Superior temporal gyrus (tissue), 1 donor: ENCODE results near the gene NVL.
A peak's percentile ranks its signal among the peaks of the same experiment; 100 is the strongest.
"Not testable (repeated sequence)": the region's sequence is repeated elsewhere in the genome, so short reads cannot be mapped to it uniquely, and the experiment has no call there.

Experiments
- DNase-seq: peaks from one replicate; pipeline ENCODE4 v3.0.0-alpha.2; 2016; ENCODE audit errors: extremely low spot score

The NVL gene

DNA sequence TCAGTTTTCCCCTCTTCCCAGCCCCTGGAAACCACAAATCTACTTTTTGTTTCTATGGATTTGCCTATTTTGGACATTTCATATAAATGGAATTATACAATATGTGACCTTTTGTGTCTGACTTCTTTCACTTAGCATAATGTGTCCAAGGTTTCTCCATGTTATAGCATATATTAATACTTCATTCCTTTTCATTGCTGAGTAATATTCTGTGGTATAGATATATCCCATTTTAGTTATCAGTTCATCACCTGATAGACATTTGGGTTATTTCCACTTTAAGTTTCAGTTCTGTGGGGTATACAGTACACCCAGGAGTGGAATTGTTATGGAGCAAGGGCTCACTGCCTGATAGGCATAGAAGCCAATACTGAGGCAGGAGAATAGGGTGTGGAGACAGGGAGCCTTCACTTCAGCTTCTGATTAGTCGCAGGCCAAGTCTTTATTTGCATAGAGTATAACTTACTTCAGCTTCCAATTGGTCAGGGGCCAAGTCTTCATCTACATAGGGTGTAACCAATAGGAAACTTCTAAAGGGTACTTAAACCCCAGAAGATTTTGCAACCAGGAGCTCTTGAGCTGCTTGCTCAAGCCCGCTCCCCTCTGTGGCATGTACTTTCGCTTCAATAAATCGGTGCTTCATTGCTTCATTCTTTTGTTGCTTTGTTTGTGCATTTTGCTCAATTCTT, 8.3 kb upstream of the NVL start:
- no peak for DNase-seq

DNA sequence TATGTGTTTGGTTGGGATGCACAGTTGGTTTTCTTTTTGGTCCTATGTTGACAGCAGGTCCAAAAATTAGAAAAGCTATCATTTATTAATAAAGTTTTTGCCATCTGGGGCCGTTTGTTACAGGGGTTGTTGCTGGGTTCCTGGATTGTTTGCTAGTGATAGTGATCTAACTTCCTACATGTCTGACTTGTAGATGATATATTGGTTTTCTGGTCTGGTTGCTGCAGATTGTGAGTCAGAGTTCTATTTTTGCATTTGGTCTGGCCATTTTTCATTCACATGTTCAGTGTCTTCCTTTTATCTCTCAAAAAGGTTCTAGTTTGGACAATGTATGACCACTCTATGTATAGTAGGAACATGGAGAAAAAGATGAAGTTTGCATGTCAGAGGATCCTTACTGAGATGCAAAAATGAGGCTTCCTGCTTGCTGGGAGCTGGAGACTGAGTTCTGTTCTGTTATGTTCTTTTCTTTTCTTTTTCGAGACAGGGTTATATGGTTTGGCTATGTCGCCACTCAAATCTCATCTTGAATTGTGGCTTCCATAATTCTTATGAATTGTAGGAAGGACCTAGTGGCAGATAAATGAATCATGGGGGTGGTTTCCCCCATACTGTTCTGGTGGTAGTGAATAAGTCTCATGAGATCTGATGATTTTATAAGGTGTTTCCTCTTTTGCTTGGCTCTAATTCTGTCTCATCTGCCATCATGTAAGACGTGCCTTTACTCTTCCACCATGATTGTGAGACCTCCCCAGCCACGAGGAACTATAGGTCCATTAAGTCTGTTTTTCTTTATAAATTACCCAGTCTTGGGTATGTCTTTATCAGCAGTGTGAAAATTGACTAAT, 4.2 kb upstream of the NVL start:
- DNase-seq: no peak

DNA sequence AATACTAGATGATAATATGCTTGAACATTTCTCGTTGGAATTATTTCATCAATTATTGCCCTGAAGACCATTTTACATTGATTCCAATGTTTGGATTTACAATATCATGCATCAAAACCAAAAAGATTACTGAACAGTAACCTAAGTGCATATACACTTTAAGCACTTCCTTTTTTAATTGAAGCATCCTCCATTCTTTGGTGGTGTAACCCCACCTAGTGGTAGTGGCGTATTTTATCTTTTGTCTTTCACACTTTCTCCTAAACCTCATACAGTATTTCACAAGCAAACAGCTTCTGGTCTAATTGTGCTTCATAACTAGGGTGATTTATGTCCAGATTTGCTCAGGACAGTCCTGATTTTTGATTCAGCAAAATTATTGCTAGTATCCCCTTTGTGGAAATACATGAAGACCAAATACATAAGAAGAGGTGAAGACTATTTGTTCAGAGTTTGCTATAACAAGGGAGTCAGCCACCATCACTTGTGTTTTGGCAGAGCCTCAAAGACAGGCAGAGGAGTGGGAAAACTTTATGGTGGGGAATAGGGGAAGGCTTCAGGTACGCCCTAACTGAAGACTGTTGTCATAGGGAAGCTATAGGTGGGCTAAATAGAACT, 3.4 kb upstream of the NVL start:
- peak; percentile 89 for DNase-seq

DNA sequence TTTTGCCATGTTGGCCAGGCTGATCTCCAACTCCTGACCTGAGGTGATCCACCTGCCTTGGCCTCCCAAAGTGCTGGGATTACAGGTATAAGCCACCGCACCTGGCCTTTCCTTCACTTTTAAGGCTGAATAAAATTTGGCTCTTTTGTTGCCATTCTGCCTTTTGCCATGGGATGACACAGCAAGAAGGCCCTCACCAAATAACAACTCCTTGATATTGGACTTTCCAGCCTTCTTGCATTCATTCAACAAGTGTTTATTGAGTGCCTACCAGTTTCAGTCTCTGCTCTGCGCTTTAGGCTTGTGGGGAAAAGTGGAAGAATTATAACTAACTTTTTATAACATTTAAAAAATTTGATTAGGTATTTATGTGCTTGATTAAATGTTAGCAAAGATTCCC, 1.9 kb upstream of the NVL start:
- DNase-seq: no peak

DNA sequence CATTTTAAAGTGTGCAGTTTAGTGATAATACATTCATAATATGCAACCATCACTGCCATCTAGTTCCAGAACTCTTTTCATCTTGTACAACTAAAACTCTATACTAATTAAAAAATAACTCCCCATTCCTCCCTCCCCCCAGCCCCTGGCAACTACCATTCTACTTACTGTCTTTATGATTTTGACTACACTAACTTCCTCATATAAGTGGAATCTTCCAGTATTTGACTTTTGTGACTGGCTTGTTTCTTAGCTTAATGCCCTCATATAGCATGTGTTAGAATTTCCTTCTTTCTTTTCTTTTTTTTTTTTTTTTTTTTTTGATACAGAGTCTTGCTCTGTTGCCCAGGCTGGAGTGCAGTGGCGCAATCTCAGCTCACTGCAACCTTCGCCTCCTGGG, 1.4 kb upstream of the NVL start:
- no peak for DNase-seq

DNA sequence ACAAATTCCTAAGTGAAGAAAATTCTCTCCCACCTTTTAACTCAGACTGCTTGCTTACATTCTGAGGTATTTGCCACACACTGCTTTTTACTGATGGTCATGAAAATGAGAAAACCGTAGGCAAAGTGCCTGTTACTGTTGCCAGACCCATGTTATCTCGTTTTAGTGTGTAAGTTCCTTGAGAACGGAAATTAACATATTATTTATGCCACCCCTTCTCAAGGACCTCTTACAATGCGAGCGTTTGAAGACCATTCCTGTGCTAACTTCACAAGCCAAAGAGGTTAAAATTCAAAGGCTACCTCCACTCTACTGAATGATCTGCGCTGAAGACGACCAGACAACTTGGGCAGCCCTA, 509 bp downstream of the NVL start:
- no peak for DNase-seq

DNA sequence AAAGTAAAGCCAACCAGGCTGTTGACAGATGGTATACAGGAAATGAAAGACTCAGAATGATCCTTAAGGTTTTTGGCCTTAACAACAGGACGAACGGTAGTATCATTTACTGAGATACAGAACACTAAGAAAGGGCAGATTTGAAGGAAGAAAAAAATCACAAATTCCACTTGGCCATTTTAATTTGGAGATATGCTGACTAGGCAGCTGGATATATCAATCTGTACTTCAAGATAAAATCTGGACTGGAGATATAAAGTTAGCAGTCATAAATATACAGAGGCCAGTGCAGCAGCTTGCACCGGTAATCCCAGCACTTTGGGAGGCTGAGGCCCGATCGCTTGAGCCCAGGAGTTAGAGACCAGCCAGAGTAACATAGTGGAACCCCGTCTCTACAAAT, 1.3 kb downstream of the NVL start:
- no peak for DNase-seq

DNA sequence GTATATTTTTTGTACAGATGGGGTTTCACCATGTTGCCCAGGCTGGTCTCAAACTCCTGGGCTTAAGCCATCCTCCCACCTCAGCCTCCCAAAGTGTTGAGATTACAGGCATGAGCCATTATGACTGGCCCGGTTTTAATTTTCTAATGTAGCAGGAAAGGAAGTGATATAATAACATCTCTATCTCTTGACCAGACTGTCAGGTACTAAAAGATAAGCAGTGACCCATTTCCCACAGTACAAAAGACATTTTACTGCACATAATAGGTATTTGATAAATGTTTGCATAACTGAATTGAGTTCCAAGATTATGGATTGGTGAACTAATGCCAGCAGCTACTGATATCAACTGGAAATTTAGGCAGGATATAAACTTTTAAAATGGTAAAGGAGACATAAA, 4.0 kb downstream of the NVL start:
- DNase-seq: no peak

DNA sequence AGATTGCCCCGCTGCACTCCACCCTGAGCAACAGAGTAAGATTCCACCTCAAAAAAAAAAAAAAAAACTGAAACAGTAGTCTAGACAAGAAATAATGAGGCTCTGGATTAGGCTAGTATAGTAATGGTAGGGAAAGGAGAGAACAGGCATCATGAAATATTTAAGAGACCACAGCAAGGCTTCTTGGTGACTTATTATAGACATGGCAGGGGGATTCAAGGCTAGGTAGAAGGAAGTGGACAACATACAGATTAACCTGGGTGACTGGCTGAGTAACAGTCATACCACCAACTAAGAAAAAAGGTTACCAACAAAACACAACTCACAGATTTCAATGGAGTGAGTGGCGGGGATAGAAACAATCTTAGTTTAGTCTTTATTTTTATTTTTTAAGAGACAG, 8.3 kb downstream of the NVL start:
- no peak for DNase-seq

DNA sequence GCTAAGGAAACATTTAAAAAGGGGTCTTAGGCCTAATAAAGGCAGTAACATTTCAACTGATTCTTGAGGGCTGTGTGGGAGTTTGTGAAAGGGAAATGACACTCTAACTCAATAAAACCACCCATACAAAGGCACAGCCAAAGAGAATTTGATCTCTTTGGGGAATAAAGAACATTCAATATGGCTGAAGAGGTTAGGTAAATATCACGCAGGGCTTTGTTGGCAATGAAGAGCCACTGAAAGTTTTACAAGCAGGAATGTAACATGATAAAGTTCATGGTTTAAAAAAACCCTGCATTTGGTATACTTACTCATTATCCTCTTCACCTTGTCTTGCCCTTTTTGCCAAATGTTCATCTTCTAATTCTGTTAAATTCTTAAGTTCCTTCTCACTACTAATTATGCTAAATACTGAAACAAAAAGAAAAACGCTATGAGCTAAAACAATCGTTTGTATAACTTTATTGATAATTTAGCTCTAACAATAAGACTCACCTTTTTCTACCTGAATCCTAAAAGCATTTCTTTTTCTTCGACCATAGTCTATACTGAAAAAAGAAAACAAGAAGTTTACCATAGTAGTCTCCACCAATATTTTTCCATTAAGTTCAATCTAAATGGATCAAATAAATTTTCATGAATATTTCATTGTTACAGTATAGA, 12.5 kb downstream of the NVL start:
- no peak for DNase-seq

DNA sequence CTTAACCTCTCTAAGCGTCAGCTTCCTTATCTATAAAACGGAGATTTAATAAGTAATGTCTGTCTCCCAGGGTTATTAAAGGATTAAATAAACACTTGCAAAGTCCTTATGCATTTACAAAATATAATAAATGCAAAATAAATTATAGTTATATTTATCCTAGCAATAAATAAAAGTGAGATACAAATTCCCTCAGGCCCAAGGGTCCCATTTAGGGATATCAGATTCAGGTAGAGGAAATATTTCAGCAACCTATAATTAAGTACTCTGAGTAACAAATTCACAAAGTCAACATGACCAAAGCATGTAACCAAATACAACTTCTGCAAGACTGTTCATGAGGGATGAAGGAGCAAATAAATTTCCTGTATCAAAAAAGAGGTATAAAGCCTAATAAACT, 17.9 kb downstream of the NVL start:
- DNase-seq: no peak

DNA sequence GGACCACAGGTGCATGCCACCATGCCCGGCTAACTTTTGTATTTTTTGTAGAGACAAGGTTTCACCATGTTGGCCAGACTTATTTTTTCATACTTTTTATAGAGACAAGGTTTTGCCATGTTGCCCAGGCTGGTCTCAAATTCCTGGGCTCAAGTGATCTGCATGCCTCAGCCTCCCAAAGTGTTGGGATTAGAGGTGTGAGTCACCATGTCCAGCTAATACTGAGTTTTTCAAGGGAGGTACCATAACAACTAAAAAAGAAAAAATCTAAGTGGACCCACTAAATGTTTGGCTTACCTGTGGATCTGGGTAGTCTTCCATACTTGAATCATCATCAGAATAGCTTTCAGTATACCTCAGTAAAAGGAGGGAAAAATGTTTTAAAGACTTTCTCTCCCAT, 18.5 kb downstream of the NVL start:
- DNase-seq: not testable (repeated sequence)

DNA sequence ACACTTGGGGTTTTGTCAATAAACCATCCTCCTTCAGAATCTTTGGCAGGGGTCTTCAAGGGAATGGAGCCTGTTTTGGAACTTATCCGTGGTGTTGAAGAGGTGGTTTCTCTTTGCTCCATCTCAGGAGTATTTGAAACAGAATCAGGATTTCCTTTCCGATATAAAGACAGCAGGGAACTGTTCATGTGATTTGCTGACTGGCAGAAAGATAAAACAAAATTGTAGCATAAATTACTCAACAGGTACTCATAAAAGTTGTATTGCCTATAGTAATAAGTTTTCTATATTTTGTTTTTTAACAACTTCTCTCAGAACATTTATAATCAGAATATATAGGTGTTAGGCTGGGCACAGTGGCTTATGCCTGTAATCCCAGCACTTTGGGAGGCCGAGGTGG, 21.9 kb downstream of the NVL start:
- no peak for DNase-seq

DNA sequence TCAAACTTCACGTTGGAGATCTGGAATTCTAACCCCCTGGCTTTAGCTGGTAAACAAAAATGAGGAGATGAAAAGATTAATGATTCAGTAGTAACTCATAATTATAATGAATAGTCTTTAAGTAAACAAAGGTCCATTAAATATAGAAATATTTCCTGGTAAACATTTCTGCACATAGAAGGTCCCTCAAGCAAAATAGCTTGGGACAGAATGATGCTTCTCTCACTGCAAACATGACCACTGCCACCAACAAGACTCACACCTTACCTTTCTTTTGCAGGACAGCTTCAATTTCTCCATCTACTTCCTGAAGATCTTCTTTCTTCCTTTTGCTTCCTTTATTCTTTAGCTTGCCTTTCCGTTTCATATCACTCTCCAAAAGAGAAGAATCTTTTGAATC, 25.2 kb downstream of the NVL start:
- no peak for DNase-seq

DNA sequence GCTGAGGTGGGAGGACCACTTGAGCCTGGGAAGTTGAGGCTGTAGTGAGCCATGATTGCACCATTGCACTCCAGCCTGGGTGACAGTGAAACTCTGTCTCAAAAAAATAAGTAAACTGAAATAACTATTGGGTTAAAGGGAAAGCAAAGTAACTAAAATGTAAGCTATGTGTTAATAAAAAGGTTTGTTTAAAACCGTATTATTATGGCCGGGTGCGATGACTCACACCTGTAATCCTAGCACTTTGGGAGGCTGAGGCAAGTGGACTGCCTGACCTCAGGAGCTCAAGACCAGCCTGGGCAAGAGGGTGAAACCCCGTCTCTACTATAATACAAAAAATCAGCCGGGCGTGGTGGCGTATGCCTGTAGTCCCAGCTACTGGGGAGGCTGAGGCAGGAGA, 27.0 kb downstream of the NVL start:
- no peak for DNase-seq

DNA sequence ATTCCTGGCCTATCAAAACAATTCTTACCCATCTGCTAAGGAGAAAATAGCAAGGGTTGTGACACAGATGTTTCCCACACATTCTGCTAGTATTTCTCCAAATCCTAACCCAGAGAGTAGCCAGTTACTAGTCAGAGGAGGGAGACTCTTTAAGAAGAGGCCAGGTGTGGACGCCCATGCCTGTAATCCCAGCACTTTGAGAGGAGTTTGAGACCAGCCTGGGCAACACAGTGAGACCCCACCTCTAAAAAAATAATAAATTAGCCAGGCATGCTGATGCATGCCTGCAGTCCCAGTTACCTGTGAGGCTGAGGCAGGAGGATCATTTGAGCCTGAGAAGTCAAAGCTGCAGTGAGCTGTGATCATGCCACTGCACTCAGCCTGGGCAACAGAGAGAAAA, 28.6 kb downstream of the NVL start:
- DNase-seq: no peak

DNA sequence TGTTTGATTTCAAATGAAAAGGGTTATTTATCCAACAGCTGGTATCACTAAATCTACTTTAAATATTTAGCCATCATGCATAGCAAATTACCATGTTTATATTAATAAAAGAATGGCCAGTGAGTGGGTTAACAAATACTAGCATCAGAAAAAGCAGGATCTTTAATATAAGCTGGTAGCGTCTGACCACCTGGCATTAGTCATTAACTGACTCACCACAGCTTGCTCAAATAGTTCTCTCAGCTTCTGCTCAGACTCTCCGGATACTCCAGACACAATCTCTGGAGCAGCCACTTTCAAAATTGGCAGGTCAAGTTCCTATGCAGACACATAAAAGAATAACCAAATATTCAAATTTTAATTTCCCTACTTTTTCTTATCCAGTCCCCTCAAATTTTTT, 29.6 kb downstream of the NVL start:
- no peak for DNase-seq

DNA sequence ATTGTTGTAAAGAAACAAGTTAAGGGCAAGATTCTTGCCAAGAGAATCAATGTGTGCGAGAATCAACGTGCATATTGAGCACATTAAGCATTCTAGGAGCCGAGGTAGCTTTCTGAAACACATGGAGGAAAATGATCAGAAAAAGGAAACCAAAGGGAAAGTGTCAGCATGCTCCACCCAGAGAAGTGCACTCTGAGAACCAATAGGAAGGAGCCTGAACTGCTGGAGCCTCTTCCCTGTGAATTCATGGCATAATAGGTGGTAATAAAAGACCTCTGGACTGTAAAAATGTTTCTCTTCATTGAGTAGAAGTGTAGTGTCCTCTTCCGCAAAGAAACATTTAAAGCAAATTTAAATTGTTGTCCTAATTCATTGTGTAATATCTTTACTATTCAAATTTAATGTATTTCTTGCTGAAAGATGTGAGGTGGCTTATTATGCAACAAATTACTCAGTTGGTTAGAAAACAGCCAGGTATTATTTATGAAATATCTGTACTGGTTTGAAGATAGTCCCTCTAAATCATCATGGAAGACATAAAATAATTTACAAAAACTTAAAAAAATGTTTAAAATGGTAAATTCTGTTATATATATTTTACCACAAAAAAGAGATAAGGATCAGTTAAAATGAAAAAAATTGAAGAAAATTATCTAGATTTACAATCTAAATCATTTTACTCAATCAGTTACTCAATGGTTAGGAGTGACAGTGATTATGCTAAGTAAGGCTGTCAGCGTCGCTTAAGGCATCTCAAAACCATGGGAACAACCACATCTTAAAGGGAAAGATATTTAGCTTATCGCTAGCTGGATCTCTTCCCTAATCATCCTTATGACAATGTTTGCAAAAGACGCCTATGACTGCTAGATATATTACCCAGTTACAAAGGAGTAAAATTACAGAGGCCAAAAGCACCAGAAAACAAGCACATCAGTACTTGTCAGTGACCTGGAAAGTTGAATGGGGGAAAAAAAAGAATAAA, 31.3 kb downstream of the NVL start:
- DNase-seq: no peak

DNA sequence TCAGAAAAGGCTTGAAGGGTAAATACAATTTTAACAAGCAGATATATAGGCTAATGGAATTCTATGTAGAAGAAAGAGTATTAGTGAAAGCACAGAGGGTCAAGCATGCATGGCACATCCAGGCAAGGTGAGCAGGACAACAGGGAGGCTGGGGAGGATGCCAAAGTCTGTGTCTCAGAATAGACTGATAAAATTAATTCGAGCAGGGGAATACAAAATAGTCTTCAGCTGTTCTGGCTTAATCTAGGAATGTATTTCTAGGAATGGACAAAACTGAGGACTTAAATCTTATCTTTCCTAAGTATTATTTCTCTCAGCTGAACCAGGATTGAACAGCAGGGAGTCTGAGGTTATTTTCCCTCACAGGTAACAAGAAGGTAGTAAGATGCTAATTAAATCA, 35.2 kb downstream of the NVL start:
- DNase-seq: no peak

DNA sequence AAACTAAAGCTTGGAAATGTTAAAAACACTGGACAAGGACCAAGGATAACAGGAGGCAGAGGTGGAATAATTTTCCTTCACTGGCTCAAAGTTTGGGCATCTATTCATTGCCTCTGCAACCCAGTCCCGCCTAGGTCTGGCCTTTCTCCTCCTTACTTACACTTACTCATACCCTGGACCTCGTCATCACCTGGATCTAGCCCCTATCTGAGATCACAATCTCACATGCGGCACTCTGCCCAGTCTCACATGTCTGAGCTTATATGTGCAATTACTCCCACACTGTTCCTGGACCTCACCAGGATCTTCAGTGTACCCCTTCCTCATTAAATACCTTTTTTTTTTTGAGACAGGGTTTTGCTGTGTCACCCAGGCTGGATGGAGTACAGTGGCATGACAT, 37.6 kb downstream of the NVL start:
- DNase-seq: no peak

DNA sequence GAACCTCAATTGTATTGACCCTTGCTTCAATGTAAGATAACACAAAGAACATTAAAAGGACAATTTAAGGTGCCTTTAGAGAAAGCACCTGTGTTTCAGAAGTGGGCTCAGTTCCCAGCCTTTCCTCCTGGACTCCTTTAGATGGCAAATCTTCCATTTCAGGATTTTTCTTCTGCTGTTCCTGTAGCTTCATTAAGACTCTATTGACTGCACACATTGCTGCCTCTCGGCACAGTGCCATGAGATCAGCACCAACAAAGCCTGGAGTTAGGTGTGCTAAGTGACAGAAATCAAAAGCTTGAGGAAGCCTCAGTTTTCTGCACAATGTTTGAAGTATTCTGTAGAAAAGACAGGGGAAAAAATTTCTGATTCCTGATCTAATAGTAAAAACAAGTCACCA, 40.6 kb downstream of the NVL start:
- peak; percentile 37 for DNase-seq
